HepG2 (cell line): ENCODE data around the gene PEAK3. TPM values are rescaled to one million over a fixed set of nuclear protein-coding genes. Genes with fewer than 3 reads are reported as not detected.

Experiments used
- FOXO1 ChIP-seq: sonication (generic); formaldehyde crosslinking; IDR thresholded peaks from 2 replicates; pipeline ENCODE4 v1.4.0; 2020; ENCODE audit warnings: missing genetic modification reagents
- ISX ChIP-seq: sonication (generic); formaldehyde crosslinking; conservative IDR thresholded peaks from 2 replicates; pipeline ENCODE4 v1.5.0; 2020; ENCODE audit warnings: missing genetic modification reagents
- KDM6A ChIP-seq: IDR thresholded peaks from 2 replicates; pipeline ENCODE4 v1.6.1; 2016; ENCODE audit warnings: low read depth
- RBFOX2 ChIP-seq: fragments of 200-400 bp; formaldehyde crosslinking; IDR thresholded peaks from 2 replicates; pipeline ENCODE4 v1.6.1; 2017; ENCODE audit warnings: low read depth, mild to moderate bottlenecking, low read length
- SNAPC4 ChIP-seq: sonication (generic); formaldehyde crosslinking; IDR thresholded peaks from 2 replicates; pipeline ENCODE4 v1.4.0; 2020; ENCODE audit warnings: mild to moderate bottlenecking, missing genetic modification reagents
- ZMAT5 ChIP-seq: sonication (generic); formaldehyde crosslinking; IDR thresholded peaks from 2 replicates; pipeline ENCODE4 v1.5.0; 2020; ENCODE audit warnings: mild to moderate bottlenecking, low read depth, missing genetic modification reagents, borderline replicate concordance
- ZNF121 ChIP-seq: sonication (generic); formaldehyde crosslinking; IDR thresholded peaks from 2 replicates; pipeline ENCODE4 v1.5.0; 2020; ENCODE audit warnings: mild to moderate bottlenecking, missing genetic modification reagents
- ZNF512B ChIP-seq: sonication (generic); formaldehyde crosslinking; IDR thresholded peaks from 2 replicates; pipeline ENCODE4 v1.5.1; 2020; ENCODE audit warnings: missing genetic modification reagents, mild to moderate bottlenecking, borderline replicate concordance
- ZNF530 ChIP-seq: sonication (generic); formaldehyde crosslinking; IDR thresholded peaks from 2 replicates; pipeline ENCODE4 v1.5.0; 2020; ENCODE audit warnings: low read depth, mild to moderate bottlenecking, missing genetic modification reagents
- ZNF557 ChIP-seq: sonication (generic); formaldehyde crosslinking; IDR thresholded peaks from 2 replicates; pipeline ENCODE4 v1.4.0; 2020; ENCODE audit warnings: missing genetic modification reagents
- ZNF646 ChIP-seq: sonication (generic); formaldehyde crosslinking; IDR thresholded peaks from 2 replicates; pipeline ENCODE4 v1.9.0; 2021; ENCODE audit warnings: mild to moderate bottlenecking, missing genetic modification reagents
- ZNF768 ChIP-seq: sonication (generic); formaldehyde crosslinking; IDR thresholded peaks from 2 replicates; pipeline ENCODE4 v1.4.0; 2020; ENCODE audit warnings: missing genetic modification reagents
- polyA plus RNA-seq, 8 experiments: library from polyadenylated mRNA; depleted of rRNA in 3 of 8; stranded (reverse) in 7 of 8; unstranded in 1 of 8; fragments of >200 nt; fragmentation: Illumina TruSeq in 4 of 8; extraction: Trizol in 4 of 8; gene quantifications; 2 replicates each; pipeline versions ENCODE4 v1.2.1 to v1.2.3, GENCODE V29; 2011 to 2016; ENCODE audit warnings: low read depth in 4 of 8, missing spikeins in 1 of 8, mixed read lengths in 1 of 8; ENCODE audit not compliant: insufficient read depth in 1 of 8
- total RNA-seq, 5 experiments: library from RNA; depleted of rRNA; stranded (reverse); fragments of >200 nt; fragmentation: Illumina TruSeq; extraction: Trizol; gene quantifications; 2 replicates each; pipeline ENCODE4 v1.2.3, GENCODE V29; 2016; ENCODE audit warnings: low read depth in 1 of 5
- TF ChIP-seq, protein P1 (sequence below): IDR thresholded peaks from 2 replicates; pipeline ENCODE4 v1.6.1; 2016; ENCODE audit warnings: missing compliant biosample characterization, missing genetic modification reagents, borderline replicate concordance

Gene PEAK3
- total and polyA plus RNA-seq, 2 of the 13 experiments (the other 11 are each of a cell fraction or from before 2014, with no cell fraction given): not detected

DNA sequence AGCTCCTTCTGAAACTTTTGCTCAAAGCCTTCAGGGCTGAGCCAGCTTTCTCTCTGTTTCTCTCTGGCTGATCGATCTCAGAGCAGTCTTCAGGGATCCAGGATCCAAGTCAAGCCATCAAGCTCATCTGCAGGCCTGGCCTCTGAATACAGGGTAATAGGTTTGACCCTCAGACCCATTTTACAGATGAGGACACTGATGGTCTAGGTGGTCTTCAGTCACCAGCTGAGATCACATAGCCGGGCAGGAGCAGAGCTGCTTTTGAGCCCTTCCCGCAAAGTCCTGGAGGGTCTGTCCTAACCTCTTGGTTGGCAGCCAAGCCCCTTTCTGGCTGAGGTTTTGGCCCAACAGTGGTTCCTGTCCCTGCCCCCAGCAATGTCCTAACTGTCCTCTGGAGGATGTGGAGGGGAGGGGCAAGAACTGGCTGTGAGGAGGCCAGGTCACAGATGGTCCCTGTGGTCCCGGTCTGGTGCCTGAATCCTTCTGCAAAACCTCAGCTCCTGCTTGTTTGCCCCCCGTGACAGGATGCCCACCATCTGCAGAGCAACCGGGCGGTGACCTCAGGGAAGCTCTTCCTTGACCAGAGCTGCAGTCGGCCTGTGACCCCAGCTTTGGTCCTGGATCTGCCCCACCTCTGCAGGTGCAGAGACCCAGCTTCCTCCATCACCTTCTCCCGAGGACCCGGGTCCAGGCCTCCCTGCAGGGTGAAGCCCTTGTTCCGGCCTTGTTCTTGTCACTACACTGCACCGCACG is 5.8 kb upstream of the PEAK3 start (continued):
- TF ChIP-seq SNAPC4 (no peak), ZNF768 (CRISPR knock-in tag) (no peak), ZNF646 (no peak), ZNF530 (no peak), ZMAT5 (CRISPR knock-in tag) (no peak), RBFOX2 (no peak), FOXO1 (no peak), KDM6A (CRISPR knock-in tag) (no peak), ISX (no peak), ZNF557 (CRISPR knock-in tag) (no peak), ZNF121 (CRISPR knock-in tag) (no peak), ZNF512B (CRISPR knock-in tag) (no peak)
- TF ChIP-seq, protein P1, sequence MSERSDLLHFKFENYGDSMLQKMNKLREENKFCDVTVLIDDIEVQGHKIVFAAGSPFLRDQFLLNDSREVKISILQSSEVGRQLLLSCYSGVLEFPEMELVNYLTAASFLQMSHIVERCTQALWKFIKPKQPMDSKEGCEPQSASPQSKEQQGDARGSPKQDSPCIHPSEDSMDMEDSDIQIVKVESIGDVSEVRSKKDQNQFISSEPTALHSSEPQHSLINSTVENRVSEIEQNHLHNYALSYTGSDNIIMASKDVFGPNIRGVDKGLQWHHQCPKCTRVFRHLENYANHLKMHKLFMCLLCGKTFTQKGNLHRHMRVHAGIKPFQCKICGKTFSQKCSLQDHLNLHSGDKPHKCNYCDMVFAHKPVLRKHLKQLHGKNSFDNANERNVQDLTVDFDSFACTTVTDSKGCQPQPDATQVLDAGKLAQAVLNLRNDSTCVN (CRISPR knock-in tag): no peak
